DOHH2 (cell line): ENCODE data around the gene ANO4.

Experiments used
- H3F3A ChIP-seq: fragments of 200-600 bp; sonication (generic), shearing (Covaris generic); 2 replicates; pipeline ENCODE4 v1.6.0; 2016; ENCODE audit warnings: antibody characterized with exemption, mild to moderate bottlenecking; ENCODE audit not compliant: control insufficient read depth, insufficient read depth
- H3K27ac ChIP-seq: fragments of 200-600 bp; sonication (generic); 2 replicates; pipeline ENCODE4 v1.5.1; 2014; ENCODE audit warnings: low read depth, mild to moderate bottlenecking, low read length, moderate library complexity
- H3K27me3 ChIP-seq: fragments of 200-600 bp; sonication (generic); 2 replicates; pipeline ENCODE4 v1.6.1; 2014; ENCODE audit warnings: mild to moderate bottlenecking, low read length, mixed read lengths; ENCODE audit not compliant: control insufficient read depth
- H3K36me3 ChIP-seq: fragments of 200-600 bp; sonication (generic); 2 replicates; pipeline ENCODE4 v1.6.1; 2014; ENCODE audit warnings: mild to moderate bottlenecking, low read length, moderate library complexity, mixed read lengths; ENCODE audit not compliant: control insufficient read depth
- H3K4me1 ChIP-seq: fragments of 200-600 bp; sonication (generic); 2 replicates; pipeline ENCODE4 v1.6.1; 2014; ENCODE audit warnings: mild to moderate bottlenecking, low read length, mixed read lengths; ENCODE audit not compliant: control insufficient read depth
- H3K4me2 ChIP-seq: fragments of 200-600 bp; sonication (generic); 2 replicates; pipeline ENCODE4 v1.6.0; 2014; ENCODE audit warnings: mild to moderate bottlenecking, low read length, moderate library complexity
- H3K4me3 ChIP-seq: fragments of 200-600 bp; sonication (generic); 2 replicates; pipeline ENCODE4 v1.5.1; 2014; ENCODE audit warnings: mild to moderate bottlenecking, low read length, mixed read lengths
- H3K79me2 ChIP-seq: fragments of 200-600 bp; sonication (generic); 2 replicates; pipeline ENCODE4 v1.6.1; 2014; ENCODE audit warnings: mild to moderate bottlenecking, low read length, mixed read lengths; ENCODE audit not compliant: control insufficient read depth
- H3K9me2 ChIP-seq: fragments of 200-600 bp; sonication (generic); replicated peaks from 2 replicates; pipeline ENCODE4 v1.6.1; 2014; ENCODE audit warnings: mild to moderate bottlenecking, low read length, mixed read lengths; ENCODE audit not compliant: control insufficient read depth
- H3K9me3 ChIP-seq: fragments of 200-600 bp; sonication (generic); 2 replicates; pipeline ENCODE4 v1.6.1; 2014; ENCODE audit warnings: antibody characterized with exemption, low read length, mixed read lengths; ENCODE audit not compliant: control insufficient read depth, insufficient read depth
- H4K20me1 ChIP-seq: fragments of 200-600 bp; sonication (generic); 2 replicates; pipeline ENCODE4 v1.6.0; 2014; ENCODE audit warnings: low read depth, mild to moderate bottlenecking, antibody characterized with exemption, low read length, moderate library complexity; ENCODE audit not compliant: control insufficient read depth, insufficient read depth
- EZH2phosphoT487 ChIP-seq: fragments of 200-600 bp; sonication (generic); IDR thresholded peaks from 2 replicates; pipeline ENCODE4 v1.6.1; 2017; ENCODE audit warnings: borderline replicate concordance, mild to moderate bottlenecking, antibody characterized with exemption, low read length, moderate library complexity, mixed read lengths
- TF ChIP-seq, protein P1 (sequence below): fragments of 200-600 bp; sonication (generic); IDR thresholded peaks from one replicate; pipeline ENCODE4 v1.5.1; 2014; ENCODE audit warnings: antibody characterized with exemption, mild to moderate bottlenecking, low read depth, low read length; ENCODE audit not compliant: poor library complexity, severe bottlenecking

ANO4 gene

DNA sequence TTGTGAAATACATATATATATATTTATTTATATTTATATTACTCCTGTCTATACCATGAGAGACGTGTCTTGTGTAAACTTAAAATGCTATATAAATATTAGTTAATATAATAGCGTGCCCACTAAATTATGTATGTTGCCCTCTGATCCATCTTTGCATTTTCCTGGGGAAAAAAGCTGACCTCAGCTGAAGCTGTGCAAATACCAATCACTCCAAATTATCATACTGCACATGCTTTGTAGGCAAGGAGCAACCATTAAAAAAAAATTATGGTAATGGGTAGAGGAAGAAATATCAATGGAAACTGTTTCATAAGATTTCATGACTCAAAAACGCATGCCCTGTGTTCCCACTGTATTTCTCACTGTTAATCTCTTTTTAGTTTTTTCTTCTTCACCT is 179.8 kb downstream of the ANO4 start:
- Histone ChIP-seq H3K9me2 (no peaks in the 10 kb centered on the region), H3K27me3 (peaks cover 6% of the 10 kb centered on the region), H3F3A (no peaks in the 10 kb centered on the region), H3K9me3 (no peaks in the 10 kb centered on the region), H3K4me2 (no peak overlapping the region), H3K79me2 (no peaks in the 10 kb centered on the region), H3K27ac (no peak overlapping the region), H3K36me3 (no peaks in the 10 kb centered on the region), H4K20me1 (no peaks in the 10 kb centered on the region), H3K4me1 (no peaks in the 10 kb centered on the region), H3K4me3 (no peak overlapping the region)
- TF ChIP-seq, protein P1, sequence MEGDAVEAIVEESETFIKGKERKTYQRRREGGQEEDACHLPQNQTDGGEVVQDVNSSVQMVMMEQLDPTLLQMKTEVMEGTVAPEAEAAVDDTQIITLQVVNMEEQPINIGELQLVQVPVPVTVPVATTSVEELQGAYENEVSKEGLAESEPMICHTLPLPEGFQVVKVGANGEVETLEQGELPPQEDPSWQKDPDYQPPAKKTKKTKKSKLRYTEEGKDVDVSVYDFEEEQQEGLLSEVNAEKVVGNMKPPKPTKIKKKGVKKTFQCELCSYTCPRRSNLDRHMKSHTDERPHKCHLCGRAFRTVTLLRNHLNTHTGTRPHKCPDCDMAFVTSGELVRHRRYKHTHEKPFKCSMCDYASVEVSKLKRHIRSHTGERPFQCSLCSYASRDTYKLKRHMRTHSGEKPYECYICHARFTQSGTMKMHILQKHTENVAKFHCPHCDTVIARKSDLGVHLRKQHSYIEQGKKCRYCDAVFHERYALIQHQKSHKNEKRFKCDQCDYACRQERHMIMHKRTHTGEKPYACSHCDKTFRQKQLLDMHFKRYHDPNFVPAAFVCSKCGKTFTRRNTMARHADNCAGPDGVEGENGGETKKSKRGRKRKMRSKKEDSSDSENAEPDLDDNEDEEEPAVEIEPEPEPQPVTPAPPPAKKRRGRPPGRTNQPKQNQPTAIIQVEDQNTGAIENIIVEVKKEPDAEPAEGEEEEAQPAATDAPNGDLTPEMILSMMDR = no peak
- TF ChIP-seq EZH2phosphoT487 = no peak

DNA sequence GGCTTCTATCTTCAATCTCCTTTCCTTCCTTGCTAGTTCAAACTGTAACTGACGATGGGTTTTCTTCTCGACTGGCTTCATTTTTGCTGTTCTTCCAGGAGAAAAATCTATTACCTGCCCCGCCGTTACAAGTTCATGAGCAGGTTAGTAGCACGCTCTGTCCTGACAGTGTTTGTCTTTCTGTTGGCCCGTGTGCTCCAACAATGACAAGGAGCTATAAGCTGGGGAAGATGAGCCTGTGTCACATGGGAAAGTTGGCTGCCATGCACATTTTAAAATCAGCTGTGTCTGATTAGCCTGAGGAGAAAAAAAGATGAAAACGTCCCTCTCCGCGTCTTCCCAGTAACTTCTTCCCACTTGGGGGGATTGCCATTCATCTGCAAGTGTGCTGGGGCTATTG is 180.2 kb downstream of the ANO4 start:
- no peaks in the 10 kb centered on the region for H3K9me3 ChIP-seq
- H3K27ac ChIP-seq = no peak overlapping the region
- H3K4me2 ChIP-seq = no peak overlapping the region
- TF ChIP-seq EZH2phosphoT487 = no peak
- TF ChIP-seq, protein P1 = no peak
- no peaks in the 10 kb centered on the region for H3K4me1 ChIP-seq
- H3K4me3 ChIP-seq = no peak overlapping the region
- no peaks in the 10 kb centered on the region for H3K79me2 ChIP-seq
- H3K36me3 ChIP-seq = no peaks in the 10 kb centered on the region
- no peaks in the 10 kb centered on the region for H3F3A ChIP-seq
- H3K27me3 ChIP-seq = peaks cover 6% of the 10 kb centered on the region
- no peaks in the 10 kb centered on the region for H3K9me2 ChIP-seq
- H4K20me1 ChIP-seq = no peaks in the 10 kb centered on the region

DNA sequence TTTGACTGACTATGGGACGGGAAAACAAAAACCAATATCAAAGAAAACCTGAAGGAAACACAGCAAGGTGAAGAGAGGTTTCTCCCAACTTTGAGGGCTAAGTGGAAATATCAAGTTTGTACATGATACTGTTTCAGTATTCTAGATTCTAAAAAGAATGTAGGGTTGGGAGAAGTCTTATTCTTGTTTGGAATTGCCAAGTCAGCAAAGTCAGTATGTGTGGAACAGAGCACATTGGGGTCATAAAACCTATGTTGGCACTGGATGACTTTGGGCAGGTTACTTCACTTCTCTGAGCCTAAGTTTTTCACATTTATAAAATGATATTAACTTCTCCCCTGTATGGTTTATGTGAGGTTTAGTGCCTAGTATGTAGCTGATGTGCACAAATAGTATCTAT is 182.2 kb downstream of the ANO4 start:
- no peak for TF ChIP-seq EZH2phosphoT487
- TF ChIP-seq, protein P1 = no peak
- Histone ChIP-seq H4K20me1 (no peaks in the 10 kb centered on the region), H3F3A (no peaks in the 10 kb centered on the region), H3K4me3 (no peak overlapping the region), H3K4me2 (no peak overlapping the region), H3K79me2 (no peaks in the 10 kb centered on the region), H3K36me3 (no peaks in the 10 kb centered on the region), H3K27ac (no peak overlapping the region), H3K9me2 (no peaks in the 10 kb centered on the region), H3K27me3 (peaks cover 6% of the 10 kb centered on the region), H3K4me1 (no peaks in the 10 kb centered on the region), H3K9me3 (no peaks in the 10 kb centered on the region)

DNA sequence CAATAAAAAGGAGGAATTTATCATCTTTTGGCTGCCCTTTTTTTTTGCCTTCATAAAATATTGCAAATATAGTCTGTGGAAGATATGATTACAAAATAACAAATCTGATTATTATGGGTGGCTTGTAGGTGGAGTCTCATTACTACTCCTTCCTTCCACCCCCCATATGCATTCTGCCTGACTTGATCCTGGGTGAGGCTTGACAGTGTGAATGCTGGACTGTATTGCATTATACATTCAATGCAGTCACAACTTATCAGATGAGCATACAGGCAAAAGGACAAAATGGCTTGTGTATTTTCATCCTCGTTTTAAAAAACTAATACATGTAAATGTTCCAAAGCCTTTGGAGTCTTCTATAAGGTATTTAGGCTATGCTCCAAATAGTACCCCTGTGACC is 186.3 kb downstream of the ANO4 start:
- TF ChIP-seq, protein P1 = no peak
- no peak for TF ChIP-seq EZH2phosphoT487
- Histone ChIP-seq H3K9me2 (no peaks in the 10 kb centered on the region), H3K27ac (no peak overlapping the region)

More for the DNA sequence above, 186.3 kb downstream of the ANO4 start:
- Histone ChIP-seq H3K9me3 (no peaks in the 10 kb centered on the region), H3K79me2 (no peaks in the 10 kb centered on the region), H4K20me1 (no peaks in the 10 kb centered on the region), H3K27me3 (0 out of 2 replicates have a peak, but pooled peaks cover 2% of the 10 kb centered on the region), H3K4me2 (no peak overlapping the region), H3K4me1 (no peaks in the 10 kb centered on the region), H3K4me3 (no peak overlapping the region), H3F3A (no peaks in the 10 kb centered on the region), H3K36me3 (no peaks in the 10 kb centered on the region)
